Type B pancreatic cell (in vitro differentiated cells): Measurements from ENCODE around the gene RTN4RL1. TPM values are rescaled to one million over a fixed set of nuclear protein-coding genes. Genes with fewer than 3 reads are reported as not detected.

Source experiments
- DNase-seq: peaks from one replicate; pipeline ENCODE4 v3.0.0; 2021; ENCODE audit warnings: mixed read lengths; ENCODE audit not compliant: unreplicated experiment; ENCODE audit errors: extremely low spot score
- H3K27ac Mint-ChIP-seq: 2 replicates; pipeline ENCODE4 v1.8.0; 2021; ENCODE audit warnings: mild to moderate bottlenecking, mixed read lengths
- H3K27me3 Mint-ChIP-seq: 2 replicates; pipeline ENCODE4 v1.8.0; 2021; ENCODE audit warnings: mixed read lengths
- H3K36me3 Mint-ChIP-seq: 2 replicates; pipeline ENCODE4 v1.8.0; 2021; ENCODE audit warnings: mixed read lengths
- H3K4me1 Mint-ChIP-seq: one replicate; pipeline ENCODE4 v1.8.0; 2021; ENCODE audit warnings: mixed read lengths; ENCODE audit not compliant: unreplicated experiment
- H3K4me3 Mint-ChIP-seq: 2 replicates; pipeline ENCODE4 v1.8.0; 2021; ENCODE audit warnings: mild to moderate bottlenecking, mixed read lengths
- H3K9me3 Mint-ChIP-seq: 2 replicates; pipeline ENCODE4 v1.8.0; 2021; ENCODE audit warnings: mixed read lengths
- CTCF ChIP-seq: fragments of 200-600 bp; sonication (generic); conservative IDR thresholded peaks from 2 replicates; pipeline ENCODE4 v1.5.0; 2021; ENCODE audit warnings: antibody characterized with exemption, mild to moderate bottlenecking
- total RNA-seq: library from RNA; stranded (reverse); gene quantifications from 2 replicates; pipeline ENCODE4 v1.2.1, GENCODE V29; 2021; ENCODE audit warnings: low replicate concordance

The RTN4RL1 gene
- total RNA-seq, 1 donor from 2014 or later = 1.7 TPM

GRCh38 chr17:1936766-1937165 lies 88.4 kb downstream of the RTN4RL1 start:
- H3K27ac Mint-ChIP-seq = no peak overlapping the region
- H3K4me3 Mint-ChIP-seq = no peak overlapping the region
- H3K27me3 Mint-ChIP-seq = peaks cover 3% of the 10 kb centered on the region
- H3K9me3 Mint-ChIP-seq = no peaks in the 10 kb centered on the region
- H3K4me1 Mint-ChIP-seq = peaks cover 6% of the 10 kb centered on the region
- no peak for TF ChIP-seq CTCF
- DNase-seq = no peak
- H3K36me3 Mint-ChIP-seq = no peaks in the 10 kb centered on the region

- no peak for TF ChIP-seq CTCF
- Mint-ChIP-seq H3K27me3 (peaks cover 3% of the 10 kb centered on the region), H3K9me3 (no peaks in the 10 kb centered on the region), H3K4me3 (no peak overlapping the region), H3K4me1 (peaks cover 17% of the 10 kb centered on the region), H3K27ac (no peak overlapping the region), H3K36me3 (no peaks in the 10 kb centered on the region)
- DNase-seq = no peak
Observed at GRCh38 chr17:1934901-1935300, 90.2 kb downstream of the RTN4RL1 start.

GRCh38 chr17:1933875-1934715 lies 91.0 kb downstream of the RTN4RL1 start:
- Mint-ChIP-seq H3K4me1 (peaks cover 20% of the 10 kb centered on the region), H3K27me3 (peaks cover 3% of the 10 kb centered on the region), H3K27ac (no peak overlapping the region), H3K4me3 (no peak overlapping the region), H3K36me3 (no peaks in the 10 kb centered on the region), H3K9me3 (no peaks in the 10 kb centered on the region)
- TF ChIP-seq CTCF = no peak
- DNase-seq = no peak

- TF ChIP-seq CTCF = peak; percentile 13
- H3K36me3 Mint-ChIP-seq = no peaks in the 10 kb centered on the region
- no peaks in the 10 kb centered on the region for H3K9me3 Mint-ChIP-seq
- peaks cover 3% of the 10 kb centered on the region for H3K27me3 Mint-ChIP-seq
- H3K4me3 Mint-ChIP-seq = no peak overlapping the region
- H3K4me1 Mint-ChIP-seq = peaks cover 20% of the 10 kb centered on the region
- DNase-seq = no peak
- H3K27ac Mint-ChIP-seq = no peak overlapping the region
Observed at GRCh38 chr17:1931844-1932579, 93.1 kb downstream of the RTN4RL1 start.

- no peak for TF ChIP-seq CTCF
- Mint-ChIP-seq H3K27me3 (peaks cover 3% of the 10 kb centered on the region), H3K27ac (no peak overlapping the region), H3K36me3 (no peaks in the 10 kb centered on the region), H3K4me3 (no peak overlapping the region), H3K4me1 (peaks cover 20% of the 10 kb centered on the region), H3K9me3 (no peaks in the 10 kb centered on the region)
- no peak for DNase-seq
Observed at GRCh38 chr17:1930337-1930645, 94.8 kb downstream of the RTN4RL1 start.
